Lower leg skin (tissue), 3 donors: Measurements from ENCODE around the gene PPP2R5C.

Experiments used
- CTCF ChIP-seq, 3 donors: fragments of 450-650 bp; IDR thresholded peaks; one replicate each; pipeline ENCODE4 v1.5.1; 2016; ENCODE audit warnings: antibody characterized with exemption in 3 of 3, mild to moderate bottlenecking in 3 of 3, moderate library complexity in 2 of 3
- POLR2A ChIP-seq, 2 donors: fragments of 450-650 bp; IDR thresholded peaks; one replicate each; pipeline ENCODE4 v1.6.1; 2016 to 2017; ENCODE audit warnings: antibody characterized with exemption in 2 of 2, mild to moderate bottlenecking in 1 of 2, moderate library complexity in 1 of 2

GRCh38 chr14:101835566-101835965, 74.1 kb downstream of the PPP2R5C start:
- no peak for TF ChIP-seq POLR2A (IDR thresholded peaks at IDR 0.05)
- no peak for TF ChIP-seq CTCF (IDR thresholded peaks at IDR 0.05)
